ENCODE results near the gene KNSTRN.

Gene KNSTRN

GRCh38 chr15:40399370-40399769 is 16.8 kb downstream of the KNSTRN start:
- DNase-seq = no peak

- DNase-seq = peak; percentile 96 to 98
Measured at GRCh38 chr15:40405501-40406381, 23.2 kb downstream of the KNSTRN start, which contains the start of gene IVD. TSS of gene IVD (plus strand) at chr15:40405795. CDS start at chr15:40405828, 33 bp downstream.

GRCh38 chr15:40407330-40407990 is 24.9 kb downstream of the KNSTRN start:
- DNase-seq = peak in 1 of 2 donors; percentile 17

GRCh38 chr15:40409366-40409765 is 26.8 kb downstream of the KNSTRN start:
- no peak for DNase-seq

GRCh38 chr15:40410476-40410875 is 28.0 kb downstream of the KNSTRN start:
- no peak for DNase-seq

- no peak for DNase-seq
Measured at GRCh38 chr15:40412095-40412759, 29.7 kb downstream of the KNSTRN start.

- no peak for DNase-seq
Measured at GRCh38 chr15:40413036-40413435, 30.5 kb downstream of the KNSTRN start.

GRCh38 chr15:40414816-40415215 is 32.3 kb downstream of the KNSTRN start:
- no peak for DNase-seq

GRCh38 chr15:40415226-40415625 is 32.7 kb downstream of the KNSTRN start:
- no peak for DNase-seq

- no peak for DNase-seq
Measured at GRCh38 chr15:40416056-40416455, 33.5 kb downstream of the KNSTRN start.

- DNase-seq = no peak
Measured at GRCh38 chr15:40418126-40418525, 35.6 kb downstream of the KNSTRN start.

- no peak for DNase-seq
Measured at GRCh38 chr15:40420071-40420713, 37.7 kb downstream of the KNSTRN start.

- DNase-seq = no peak
Measured at GRCh38 chr15:40420793-40421192, 38.3 kb downstream of the KNSTRN start.

GRCh38 chr15:40421246-40422157 is 39.0 kb downstream of the KNSTRN start:
- DNase-seq = peak; percentile 82 to 84

- DNase-seq = no peak
Measured at GRCh38 chr15:40424483-40425115, 42.1 kb downstream of the KNSTRN start.

GRCh38 chr15:40425681-40426080 is 43.2 kb downstream of the KNSTRN start:
- no peak for DNase-seq

- DNase-seq = no peak
Measured at GRCh38 chr15:40427188-40427587, 44.7 kb downstream of the KNSTRN start.

GRCh38 chr15:40428185-40428584 is 45.7 kb downstream of the KNSTRN start:
- DNase-seq = no peak

GRCh38 chr15:40429068-40429710 is 46.7 kb downstream of the KNSTRN start:
- no peak for DNase-seq

- DNase-seq = no peak
Measured at GRCh38 chr15:40430271-40430805, 47.8 kb downstream of the KNSTRN start.
